NCI-H1436 treated with DMSO at 0.1 percent for 48 hours (cell line): ENCODE measurements around the gene BOLA3.
"Not testable (repeated sequence)": the region's sequence is repeated elsewhere in the genome, so short reads cannot be mapped to it uniquely, and the experiment has no call there.

Experiments used
- DNase-seq: peaks from one replicate; lab custom pipeline; 2025; lab: John Stamatoyannopoulos, UW

Gene BOLA3, protein sequence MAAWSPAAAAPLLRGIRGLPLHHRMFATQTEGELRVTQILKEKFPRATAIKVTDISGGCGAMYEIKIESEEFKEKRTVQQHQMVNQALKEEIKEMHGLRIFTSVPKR

GRCh38 chr2:74147727-74148456 is at the start of gene BOLA3:
BOLA3 (minus strand) TSS chr2:74147912; CDS start chr2:74147874, 38 bp downstream.
- DNase-seq, result peak; percentile 19

GRCh38 chr2:74197049-74197448 is 49.3 kb upstream of the BOLA3 start:
- DNase-seq, result no peak

- DNase-seq, result no peak
These were observed 47.1 kb upstream of the BOLA3 start for GRCh38 chr2:74194799-74195198.

DNA sequence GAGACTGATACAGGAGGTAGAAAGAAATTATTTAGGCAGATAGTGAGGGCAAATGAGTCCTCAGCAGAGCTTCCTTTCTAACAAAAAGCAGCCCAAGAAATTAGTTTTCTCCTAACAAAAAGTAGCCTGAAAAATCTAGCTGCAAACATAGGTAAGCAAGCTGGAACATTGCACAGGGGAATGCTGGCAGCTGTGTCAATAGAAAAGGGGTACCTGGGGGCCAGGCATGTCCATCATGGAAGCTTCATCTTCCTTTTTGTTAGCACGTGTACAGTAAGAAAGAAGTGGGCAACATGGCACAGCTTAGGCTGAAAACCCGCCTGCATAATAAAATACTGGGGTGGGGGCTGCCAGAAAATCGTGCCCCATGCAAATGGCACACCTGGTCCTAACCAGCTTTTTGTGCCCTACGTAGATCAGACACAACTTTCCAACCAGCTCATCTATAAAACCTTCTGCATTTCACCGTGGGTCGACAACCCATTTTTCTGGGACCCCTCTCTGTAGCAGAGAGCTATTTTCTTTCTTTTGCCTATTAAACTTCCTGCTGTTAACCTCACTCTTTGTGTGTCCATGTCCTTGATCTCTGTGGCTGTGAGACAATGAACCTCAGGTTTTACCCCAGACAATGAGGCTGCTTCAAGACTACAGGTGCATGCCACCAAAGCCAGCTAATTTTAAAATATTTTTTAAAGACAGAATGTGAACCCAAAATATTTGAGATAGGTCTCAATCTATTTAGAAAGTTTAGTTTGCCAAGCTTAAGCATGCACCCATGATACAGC is 44.1 kb upstream of the BOLA3 start:
- no peak for DNase-seq

- DNase-seq, result no peak
These were observed 41.0 kb upstream of the BOLA3 start for GRCh38 chr2:74188696-74189095.

- DNase-seq, result no peak
These were observed 40.4 kb upstream of the BOLA3 start for GRCh38 chr2:74188018-74188601.

DNA sequence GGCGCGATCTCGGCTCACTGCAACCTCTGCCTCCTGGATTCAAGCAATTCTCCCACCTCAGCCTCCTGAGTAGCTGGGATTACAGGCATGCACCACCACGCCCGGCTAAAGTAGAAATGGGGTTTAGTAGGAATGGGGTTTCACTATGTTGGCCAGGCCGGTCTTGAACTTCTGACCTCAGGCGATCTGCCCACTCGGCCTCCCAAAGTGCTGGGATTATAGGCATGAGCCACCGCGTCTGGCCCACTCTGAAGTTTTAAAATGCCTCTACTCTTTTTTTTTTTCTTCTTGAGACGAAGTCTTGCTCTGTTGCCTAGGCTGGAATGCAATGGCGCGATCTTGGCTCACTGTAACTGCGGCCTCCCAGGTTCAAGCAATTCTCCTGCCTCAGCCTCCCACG is 39.0 kb upstream of the BOLA3 start:
- not testable (repeated sequence) for DNase-seq

GRCh38 chr2:74186038-74186437 is 38.3 kb upstream of the BOLA3 start:
- no peak for DNase-seq

DNA sequence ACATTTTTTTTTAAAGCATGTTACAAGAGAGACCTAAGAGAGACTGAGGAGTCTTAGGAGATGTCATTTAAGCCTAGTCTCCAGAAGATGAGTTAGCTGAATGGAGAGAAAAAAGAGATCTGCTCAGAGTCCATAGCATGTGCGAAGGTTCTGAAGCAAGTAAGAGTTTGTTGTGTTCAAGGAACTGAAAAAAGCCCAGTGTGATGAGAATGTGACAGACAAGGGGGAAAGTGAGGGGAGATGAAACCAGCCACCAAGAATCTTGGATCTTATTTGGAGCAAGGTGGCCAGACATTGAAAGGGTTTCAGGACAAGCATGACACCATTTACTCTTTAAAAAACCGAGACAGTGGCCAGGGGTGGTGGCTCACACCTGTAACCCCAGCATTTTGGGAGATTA is 36.2 kb upstream of the BOLA3 start:
- no peak for DNase-seq

- DNase-seq, result no peak
These were observed 34.0 kb upstream of the BOLA3 start for GRCh38 chr2:74181739-74182138.

GRCh38 chr2:74179063-74179865 is 31.6 kb upstream of the BOLA3 start:
- DNase-seq, result no peak

- peak; percentile 93 for DNase-seq
These were observed 30.7 kb upstream of the BOLA3 start, which contains the start of gene MOB1A for GRCh38 chr2:74178211-74179062. MOB1A (minus strand) TSS chr2:74178879; CDS start chr2:74178674, 205 bp downstream.

DNA sequence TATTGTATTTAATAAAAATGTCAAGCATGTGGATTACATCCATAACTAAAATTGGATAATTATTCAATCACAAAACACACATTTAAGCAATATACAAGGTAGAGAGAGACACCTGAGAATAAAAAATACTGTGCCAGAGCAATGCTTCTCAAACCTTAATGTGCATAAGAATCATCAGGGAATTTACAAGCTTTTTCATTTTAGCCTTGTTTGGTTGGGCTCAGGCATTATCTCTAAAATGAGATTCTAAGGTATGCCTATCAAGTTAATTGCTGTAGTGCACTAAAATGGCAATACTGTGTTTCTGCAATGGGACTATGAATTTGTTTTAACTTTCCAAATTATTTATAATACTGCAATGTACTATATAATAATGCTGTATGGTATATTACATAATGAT is 30.0 kb upstream of the BOLA3 start:
- no peak for DNase-seq

DNA sequence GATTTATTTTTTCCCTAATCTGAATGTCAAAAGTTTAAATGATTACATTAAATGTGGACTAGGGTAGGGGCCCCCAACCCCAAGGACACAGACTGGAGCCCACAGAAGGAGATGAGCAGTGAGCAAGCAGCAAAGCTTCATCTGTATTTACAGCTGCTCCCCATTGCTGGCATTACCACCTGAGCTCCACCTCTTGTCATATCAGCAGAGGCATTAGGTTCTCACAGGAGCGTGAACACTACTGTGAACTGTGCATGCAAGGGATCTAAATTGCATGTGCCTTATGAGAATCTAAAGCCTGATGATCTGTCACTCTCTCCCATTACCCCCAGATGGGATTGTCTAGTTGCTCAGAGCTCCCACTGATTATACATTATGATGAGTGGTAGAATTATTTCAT is 27.2 kb upstream of the BOLA3 start:
- DNase-seq, result no peak

DNA sequence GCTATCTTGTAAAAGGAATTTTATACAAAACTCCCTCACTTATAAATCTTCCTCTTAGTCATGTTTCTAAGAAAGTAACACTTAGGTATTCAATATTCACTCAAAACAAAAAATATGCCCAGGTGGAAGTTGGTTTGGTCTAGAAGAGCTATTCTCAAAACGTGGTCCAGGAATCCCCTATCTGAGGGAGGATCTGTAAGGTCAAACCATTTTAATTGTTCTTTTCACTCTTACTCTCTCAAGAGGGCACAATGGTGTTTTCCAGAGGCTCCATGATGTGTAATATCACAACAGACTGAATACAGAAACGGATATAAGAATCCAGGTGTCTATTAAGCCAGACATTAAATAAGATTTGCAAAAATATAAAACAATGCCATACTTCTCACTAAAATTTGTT is 21.0 kb upstream of the BOLA3 start:
- no peak for DNase-seq

GRCh38 chr2:74164761-74165160 is 17.0 kb upstream of the BOLA3 start:
- DNase-seq, result no peak

- no peak for DNase-seq
These were observed 15.2 kb upstream of the BOLA3 start for GRCh38 chr2:74162951-74163350.

DNA sequence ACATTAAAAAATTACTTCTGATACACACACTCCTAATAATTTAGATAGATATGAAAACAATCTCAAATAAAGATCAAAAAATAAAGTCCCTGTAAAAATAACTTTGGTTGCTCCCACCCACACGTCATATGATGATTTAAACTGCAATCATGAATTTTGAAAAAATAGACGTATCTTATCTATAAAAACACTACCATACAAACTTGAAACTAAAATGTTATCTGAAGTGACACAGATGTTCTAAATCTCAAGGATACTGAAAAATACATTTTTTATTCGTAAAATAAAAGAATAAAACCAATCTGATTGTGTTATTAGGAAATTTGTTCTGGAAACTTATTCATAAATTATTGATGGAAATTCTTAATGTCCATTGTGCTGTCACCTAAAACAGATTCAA is 8.1 kb upstream of the BOLA3 start:
- no peak for DNase-seq

DNA sequence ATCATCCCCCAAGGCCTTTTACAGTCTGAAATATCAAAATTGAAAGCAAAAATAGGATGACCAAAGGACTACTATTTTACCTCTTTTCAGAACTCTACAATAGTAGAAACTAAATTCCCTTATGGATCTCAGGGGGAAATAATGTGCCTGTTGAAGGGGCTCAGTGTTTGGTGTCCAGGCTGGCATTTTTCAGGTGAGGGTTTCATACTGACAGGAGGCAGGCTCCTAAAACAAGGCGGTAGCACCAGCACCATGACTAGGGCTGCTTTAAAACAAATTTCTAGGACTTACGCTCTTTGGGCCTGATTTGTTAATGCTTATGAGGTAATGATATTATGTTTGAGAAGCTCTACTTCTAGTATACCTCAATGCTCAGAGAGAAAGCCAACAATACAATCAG is 5.2 kb upstream of the BOLA3 start:
- no peak for DNase-seq

GRCh38 chr2:74149570-74150319 is 2.0 kb upstream of the BOLA3 start:
- no peak for DNase-seq

DNA sequence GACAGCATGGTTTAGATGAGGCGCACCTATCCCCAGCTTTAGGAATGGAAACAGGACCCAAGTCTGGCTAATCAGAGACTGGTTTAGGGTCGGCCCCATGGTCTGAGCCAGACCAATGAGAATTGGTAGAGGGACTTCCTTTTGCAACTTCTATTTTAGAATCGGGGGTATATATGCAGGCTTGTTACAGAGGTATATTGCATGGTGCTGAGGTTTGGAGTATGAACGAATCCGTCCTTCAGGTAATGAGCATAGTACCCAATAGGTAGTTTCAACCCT is 1.5 kb upstream of the BOLA3 start:
- no peak for DNase-seq
